ENCODE measurements around the gene CDK17.

The CDK17 gene

DNA sequence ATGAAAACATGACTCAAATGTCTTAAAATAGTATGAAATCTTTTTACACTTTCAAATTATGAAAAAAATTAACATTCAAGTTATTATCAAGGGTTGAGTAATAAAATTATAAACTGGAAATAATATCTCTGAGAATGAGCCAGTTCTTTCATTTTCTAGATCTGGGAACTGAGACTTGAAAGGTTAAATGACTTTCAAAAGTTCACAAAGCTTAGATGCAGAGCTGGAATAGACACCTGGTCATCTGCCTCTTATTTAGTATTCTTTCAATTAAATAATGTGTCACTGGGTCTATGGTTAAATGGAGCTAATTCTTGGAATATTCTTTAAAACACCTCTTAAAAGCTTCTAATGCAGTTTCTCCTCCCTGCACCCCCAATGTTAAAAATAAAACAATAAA is 86.6 kb downstream of the CDK17 start:
- DNase-seq = no peak

DNA sequence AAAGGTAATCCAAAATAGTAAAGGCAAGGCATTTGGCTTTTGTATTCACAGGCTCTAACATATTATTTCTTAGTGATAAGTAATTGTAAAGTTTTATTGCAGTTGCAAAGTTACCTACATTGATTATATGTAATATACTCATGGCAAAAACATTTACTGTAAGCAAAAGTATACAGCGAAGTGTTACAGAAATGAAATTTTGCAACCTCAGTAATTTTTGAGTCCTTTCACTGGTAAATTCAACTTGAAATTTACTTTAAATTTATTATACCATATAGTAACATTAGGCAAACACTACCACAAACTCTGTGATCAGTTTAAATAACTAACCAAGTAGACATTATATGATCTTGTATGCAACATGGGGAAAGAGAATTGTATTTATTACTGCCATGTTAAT is 89.0 kb downstream of the CDK17 start:
- DNase-seq = no peak

DNA sequence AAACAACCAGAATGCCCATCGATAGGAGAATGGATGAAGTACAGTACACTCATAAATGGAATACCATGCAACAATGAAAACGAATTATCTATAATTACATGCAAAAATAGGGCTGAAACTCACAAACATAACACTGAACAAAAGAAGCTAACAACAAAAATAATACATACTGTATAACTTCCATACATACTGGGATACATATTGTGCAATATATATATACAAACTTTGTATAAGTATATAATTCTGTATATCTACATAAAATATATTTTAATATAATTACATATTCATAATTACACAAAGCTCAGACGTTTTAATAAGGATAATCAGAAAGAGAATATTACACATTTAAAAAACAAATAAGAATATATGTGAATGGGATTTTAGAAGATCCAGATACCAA is 90.2 kb downstream of the CDK17 start:
- DNase-seq = no peak

DNA sequence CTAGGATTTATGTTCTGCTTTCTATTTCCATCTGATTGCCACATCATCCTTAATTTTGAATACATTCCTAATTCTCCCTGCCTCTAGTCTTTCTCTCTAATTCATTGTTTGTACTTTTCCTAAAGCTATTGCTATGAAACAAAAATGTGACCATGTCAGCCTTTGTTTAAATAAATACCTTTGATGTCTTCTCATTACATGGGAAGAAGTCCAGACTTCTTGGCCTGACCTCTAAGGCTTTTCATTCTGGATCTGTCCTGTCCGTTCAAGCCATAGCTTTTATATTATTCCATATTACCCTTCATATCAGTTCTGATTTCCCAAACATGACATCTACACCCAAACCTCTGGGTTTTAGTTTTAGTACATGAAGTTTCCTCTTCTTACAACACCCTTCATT is 91.4 kb downstream of the CDK17 start:
- no peak for DNase-seq

DNA sequence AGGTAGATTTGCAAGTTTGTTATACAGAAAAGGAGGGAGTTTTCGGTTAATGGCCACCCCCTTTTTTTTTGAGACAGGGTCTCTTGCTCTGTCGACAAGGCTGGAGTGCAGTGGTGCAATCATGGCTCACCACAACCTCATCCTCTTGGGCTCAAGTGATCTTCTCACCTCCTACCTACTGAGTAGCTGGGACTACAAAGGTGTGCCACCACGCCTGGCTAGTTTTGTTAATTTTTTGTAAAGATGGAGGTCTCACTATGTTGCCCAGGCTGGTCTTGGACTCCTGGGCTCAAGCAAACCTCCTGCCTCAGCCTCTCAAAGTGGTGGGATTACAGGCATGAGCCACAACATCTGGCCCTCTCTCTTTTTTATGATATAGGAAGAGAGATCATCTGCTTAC is 94.6 kb downstream of the CDK17 start:
- DNase-seq = no peak

DNA sequence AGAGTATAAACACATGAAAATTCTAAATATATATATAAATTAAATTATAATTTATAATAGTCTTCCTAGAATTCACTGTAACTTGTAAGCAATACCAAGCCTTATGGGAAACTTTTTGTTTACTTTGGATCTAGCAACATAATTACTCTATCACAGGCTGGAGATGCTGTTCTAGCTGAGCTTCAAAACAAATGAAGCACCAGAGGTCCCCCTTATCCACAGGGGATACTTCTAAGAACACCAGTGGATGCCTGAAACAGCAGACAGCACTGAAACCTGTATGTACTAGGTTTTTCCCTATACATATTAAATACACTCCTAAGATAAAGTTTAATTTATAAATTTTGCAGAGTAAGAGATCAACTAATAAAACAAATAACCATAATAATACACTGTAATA is 96.6 kb downstream of the CDK17 start:
- peak in 1 of 3 experiments; percentile 34 for DNase-seq

DNA sequence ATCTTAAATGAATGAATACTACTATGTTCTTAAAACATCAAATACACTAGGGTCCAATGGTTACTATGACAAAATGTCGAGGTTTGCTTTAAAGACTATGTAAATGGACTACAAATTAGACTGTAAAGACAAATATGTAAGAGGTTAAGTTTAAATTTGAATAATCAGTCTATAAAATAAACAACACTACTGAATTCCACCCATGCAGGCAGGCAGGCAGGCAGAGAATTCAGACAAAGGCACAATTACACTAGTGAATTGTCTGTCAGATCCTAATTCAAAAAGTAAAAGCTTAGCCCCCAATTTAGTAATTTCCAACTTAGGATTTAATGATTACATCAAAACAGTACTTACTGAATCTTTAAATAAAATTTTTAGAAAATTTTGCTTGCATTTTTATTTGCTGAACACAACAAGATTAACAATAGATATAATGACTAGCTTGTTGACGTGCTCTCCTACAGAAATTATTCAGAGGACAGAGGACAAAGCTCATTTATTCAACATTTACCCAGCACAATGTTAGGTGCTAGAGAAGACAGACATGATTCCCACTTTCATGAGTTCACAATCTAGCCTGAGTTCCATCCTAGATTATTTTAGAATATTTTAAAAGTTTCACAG is 97.4 kb downstream of the CDK17 start:
- peak in 1 of 3 experiments; percentile 69 for DNase-seq

DNA sequence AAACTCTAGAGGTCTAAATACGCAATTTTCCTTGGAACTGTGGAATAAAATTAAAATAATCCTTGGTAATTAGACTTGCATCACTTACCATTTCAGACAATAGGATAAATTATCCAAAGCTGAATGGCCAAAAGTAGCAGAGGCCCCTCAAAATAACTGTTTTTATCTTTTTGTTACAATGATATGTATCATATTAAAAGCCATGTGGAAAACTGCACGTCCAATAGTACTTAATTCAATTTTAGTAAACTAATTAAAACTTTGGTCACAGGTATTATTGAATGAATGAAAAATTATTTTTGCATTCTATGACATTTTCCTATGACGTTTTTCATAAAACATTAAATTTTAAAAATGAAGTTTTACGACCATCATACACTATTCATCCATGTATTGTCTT is 98.5 kb downstream of the CDK17 start:
- no peak for DNase-seq

DNA sequence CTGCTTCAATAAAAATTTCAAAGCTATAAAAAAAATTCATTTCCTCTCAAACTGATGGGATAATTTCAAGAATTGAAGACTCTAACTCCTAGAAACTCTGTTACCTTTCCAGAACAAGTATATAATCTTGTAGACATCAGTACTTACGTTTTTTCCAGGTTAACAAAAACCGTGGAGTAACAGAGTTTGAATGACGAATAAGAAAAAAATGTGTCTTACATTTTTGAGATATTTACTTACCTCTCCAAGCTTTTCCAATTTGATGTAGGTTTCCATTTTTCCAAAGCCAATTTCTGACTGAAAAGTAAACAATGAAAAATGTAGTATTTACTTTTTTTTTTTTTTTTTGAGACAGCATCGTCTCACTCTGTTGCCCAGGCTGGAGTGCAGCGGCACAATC is 100.2 kb downstream of the CDK17 start:
- DNase-seq = no peak

DNA sequence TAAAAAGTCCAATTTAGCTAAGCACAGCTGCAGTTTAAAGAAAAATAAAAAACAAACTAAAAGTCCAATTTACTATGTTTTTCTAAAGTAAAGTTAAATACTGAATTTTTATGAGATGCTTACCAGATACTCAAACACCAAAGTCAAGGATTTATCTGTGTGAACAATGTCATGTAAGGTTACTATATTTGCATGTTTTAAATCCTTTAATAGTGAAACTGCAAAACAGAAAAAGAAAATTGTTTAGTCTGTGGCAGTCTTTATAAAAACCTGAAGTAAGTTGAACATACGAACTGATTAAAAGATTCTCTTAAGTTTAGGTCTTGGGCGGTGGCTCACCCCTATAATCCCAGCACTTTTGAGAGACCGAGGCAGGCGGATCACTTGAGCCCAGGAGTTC is 102.7 kb downstream of the CDK17 start:
- no peak for DNase-seq

DNA sequence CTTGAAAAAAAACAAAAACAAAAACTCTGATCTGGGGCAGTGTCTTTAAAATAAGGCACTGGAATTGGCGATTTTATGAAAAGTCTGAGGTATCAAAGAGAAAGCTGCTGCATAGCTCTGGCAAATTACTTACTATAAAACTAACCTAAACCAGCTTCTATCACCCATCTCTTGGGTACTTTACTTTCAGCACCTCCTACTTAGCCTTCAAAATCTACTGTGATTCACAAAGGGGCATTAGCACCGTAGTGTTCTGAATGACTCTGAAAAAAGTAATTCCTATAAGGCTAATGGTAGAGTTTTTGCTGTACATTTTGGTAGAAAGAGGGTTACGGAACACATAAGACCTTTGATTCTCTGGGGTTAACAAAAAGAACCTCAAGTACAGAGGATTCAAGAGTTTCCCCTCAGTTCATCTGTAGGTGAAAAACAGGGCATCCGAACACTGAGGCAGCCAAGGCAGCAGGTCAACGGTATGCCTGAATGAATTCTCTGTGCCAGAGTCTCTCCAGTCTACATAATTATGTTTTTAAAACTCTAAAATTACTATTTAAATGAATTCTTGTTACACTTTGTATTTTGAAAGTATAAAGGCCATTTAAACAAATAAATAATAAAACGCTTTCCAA is 104.6 kb downstream of the CDK17 start:
- no peak for DNase-seq

DNA sequence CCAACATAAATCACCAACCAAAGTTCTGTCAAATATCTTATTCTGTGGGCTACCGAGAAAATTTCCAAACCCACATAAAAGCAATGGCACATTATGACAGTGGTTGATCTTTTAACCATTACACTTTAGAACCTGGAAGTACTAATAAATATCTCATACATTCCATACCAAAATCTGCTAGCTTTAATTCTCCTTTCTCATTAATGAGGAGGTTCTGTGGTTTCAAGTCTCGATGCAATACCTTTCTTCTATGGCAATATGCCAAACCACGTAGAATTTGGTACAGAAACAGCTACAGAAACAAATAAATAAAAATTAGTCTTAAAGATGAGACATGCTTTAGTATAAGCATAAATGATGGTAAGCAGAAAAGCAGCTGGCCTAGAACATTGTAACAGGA is 105.4 kb downstream of the CDK17 start:
- DNase-seq = no peak

DNA sequence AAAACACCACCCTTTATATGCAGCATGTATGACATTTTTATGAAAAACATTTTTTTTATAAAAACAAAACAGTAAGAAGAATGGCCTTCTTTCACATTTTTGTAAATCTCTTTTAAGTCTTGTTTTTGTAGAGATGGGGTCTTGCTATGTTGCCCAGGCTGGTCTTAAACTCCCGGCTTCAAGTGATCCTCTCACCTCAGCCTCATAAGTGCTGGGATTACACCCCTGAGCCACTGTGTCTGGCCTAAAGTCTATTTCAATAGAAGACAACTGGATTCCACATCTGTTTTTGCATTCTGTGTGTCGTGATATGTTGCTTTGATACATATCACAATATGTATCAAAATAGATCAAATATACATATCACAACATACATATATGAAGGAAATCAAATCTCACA is 107.1 kb downstream of the CDK17 start:
- no peak for DNase-seq

DNA sequence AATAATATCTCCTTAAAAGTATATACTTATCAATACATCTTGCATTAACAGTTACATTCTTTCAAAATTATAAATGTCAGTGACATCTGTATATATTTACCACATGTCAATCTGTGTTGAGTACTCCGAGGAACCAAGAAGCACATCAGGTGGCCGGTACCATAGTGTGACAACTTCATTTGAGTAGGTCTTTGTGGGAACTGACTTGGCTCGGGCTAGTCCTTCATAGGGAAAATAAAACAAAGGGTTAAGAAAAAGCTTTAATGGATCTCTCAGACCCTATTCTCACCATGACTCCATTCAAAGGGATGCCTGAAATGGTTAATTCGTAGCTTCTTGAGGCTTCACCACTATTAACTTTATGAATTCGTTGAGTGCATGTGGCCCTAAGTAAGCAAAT is 111.2 kb downstream of the CDK17 start:
- no peak for DNase-seq

DNA sequence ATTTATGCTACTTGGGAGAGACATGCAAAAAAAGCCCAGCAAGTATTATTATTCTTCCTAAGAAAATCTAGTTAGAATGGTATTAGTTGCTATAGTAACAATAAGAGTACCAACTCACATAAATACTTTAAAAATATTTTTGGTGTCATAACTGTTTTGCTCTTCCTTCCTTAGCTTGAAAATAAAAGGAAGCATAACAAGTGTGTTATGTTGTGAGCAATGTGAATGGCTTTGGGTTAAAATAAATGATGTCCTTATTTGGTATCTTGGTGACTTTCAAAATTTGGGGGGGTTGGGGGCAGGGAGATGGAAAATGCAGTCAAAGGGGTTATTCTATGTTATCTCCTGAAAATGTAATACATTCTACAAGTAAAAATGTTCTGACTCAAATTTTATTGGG is 115.1 kb downstream of the CDK17 start:
- no peak for DNase-seq

DNA sequence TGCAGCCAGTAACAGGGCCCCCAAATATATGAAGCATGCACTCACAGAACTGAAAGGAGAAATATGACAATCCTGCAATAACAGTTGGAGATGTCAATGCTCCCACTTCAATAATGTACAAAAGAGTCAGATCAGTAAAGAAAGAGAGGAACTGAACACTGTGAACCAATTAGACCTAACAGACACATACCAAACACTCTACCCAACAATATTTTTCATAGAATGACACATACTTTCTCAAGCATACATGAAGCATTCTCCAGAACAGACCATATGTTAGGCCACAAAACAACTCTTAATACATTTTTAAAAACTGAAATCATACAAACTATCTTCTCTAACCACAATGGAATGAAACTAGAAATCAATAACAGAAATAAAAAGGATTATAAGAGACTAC is 125.9 kb downstream of the CDK17 start:
- DNase-seq = no peak

DNA sequence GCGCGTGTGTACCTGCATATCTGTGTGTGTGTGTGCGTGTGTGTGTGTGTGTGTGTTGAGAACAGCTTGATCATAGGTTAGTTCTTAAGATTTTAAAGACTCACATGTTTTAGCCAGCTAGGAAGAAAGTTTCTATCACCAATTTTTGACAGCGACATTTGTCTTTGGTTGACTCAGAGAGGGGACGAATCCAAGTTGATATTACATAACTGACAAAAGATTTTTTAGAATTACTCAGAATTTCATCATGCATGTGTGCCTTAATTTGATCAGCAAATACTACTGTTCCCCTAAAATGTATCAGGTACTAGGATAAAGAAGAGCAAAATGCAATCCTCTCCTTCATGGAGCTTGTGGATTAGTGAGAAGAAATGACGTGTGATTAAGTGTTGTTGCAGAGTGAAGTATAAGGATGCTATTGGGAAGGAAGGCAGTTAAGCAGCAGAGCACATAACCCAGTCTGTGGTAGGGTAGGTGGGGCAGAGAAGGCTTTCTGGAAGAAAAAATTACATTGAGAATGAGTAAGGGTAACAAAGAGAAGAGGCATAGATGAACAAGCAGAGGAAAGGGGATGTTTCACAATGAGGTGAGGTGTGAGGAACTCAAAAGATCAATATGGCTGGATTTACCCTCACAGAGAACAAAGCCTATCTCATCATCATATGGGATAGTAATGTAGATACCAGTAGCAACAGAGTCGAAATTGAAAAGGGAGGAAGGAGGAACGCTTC is 128.6 kb downstream of the CDK17 start:
- no peak for DNase-seq

DNA sequence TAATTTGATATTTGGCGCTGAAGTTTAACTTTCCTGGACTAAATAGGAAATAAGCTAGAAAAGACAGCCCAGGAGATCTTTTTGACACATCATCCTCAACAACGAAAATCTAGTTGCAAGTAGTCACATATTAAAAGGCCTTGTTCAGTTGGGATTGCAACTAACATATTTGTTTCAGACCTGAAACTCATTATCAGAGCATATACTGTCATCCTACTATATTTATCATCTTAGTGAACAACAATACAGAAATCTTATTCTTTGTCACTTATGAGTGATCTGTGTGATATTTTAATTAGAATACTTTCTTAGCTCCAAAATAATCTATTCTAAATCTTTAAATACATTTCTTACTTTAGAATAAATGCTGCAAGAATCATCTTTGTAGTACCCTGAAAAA is 134.0 kb downstream of the CDK17 start:
- no peak for DNase-seq

DNA sequence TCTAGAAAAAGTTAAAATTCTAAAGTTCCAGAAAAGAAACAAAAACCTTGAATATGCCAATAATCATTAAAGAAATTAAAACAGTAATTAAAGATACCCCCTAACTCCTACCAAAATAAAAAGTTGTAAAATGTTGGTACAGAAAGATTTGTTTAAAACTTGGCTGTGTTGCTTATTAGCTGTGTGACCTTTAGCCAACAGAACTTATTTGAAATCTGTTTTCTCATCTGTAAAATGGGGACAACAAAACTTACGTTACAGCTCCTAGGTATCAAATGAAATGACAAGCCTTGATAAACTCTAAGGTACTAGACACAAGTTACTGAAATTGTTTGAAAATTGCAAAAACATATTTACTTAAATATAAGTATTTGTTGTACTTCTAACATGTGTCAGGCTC is 134.4 kb downstream of the CDK17 start:
- DNase-seq = no peak

DNA sequence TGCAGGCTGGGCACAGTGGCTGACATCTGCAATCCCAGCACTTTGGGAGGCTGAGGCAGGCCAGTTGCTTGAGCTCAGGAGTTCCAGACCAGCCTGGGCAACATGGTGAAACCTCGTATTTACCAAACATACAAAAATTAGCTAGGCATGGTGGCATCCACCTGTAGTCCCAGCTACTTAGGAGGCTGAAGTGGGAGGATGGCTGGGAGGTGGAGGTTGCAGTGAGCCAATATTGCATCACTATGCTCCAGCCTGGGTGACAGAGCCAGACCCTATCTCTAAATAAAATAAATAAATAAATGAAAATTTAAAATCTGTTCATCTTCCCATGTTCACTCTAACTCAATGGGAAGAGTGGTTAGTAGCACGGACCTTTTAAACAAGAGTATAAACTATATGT is 134.8 kb downstream of the CDK17 start:
- no peak for DNase-seq

DNA sequence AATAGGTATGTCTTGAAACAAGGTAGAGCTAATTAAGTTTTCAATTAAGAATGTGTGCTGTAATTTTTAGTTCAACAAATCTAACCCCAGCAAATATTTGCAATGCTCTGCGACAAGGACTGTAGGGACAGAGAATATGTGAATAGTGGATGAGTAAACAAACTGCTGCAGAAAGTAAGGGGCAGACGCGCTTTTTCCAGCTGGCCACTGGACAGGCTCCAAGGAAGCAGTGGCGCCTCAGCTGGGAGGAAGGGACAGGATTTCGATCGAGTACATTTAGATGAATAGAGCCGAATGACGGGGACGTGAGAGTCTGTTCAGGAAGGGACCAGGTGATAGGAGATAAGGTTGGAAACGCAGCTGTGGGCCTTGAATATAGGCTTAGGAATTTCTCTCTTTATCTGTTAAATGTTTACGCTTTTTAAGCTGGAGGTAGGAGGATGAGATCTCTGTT is 136.8 kb downstream of the CDK17 start:
- DNase-seq = peak in 1 of 3 experiments; percentile 19

DNA sequence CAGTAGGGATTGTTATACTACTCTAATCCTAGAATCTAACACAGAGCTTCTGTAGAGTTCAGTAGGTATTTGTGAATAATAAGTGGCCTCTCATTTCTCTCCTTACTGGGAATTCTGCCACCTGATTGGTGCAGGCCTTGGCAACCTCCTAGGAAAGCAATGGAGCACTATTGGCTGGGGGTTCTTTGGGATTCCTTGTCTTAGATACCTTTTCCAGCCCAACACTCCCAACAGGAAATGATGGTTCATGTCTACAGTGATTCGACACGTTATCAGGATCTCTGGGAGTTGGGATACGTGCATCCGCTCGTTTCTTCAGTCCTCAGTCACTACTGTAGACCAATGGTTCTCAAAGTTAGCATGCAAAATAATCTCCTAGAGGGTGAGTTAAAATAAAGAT is 138.7 kb downstream of the CDK17 start:
- DNase-seq = no peak

DNA sequence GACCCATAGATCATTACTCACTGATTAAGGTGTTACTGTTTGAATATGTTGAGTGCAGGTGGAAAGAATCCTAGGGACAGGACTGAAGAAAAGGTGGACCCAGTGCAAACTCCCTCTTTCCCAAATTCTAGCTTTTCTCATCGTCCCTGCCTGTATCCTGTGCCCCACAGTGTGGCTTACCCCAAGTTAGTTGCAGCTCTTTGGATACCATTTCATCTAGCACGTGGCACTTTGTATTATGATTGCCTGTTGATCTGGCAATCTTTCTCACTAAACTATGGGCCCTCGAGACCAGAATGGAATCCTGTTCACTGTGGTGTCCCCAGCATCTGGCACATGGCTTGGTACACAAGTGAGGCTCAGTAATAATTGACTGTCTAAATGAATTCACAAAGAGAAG is 139.6 kb downstream of the CDK17 start:
- DNase-seq = no peak

DNA sequence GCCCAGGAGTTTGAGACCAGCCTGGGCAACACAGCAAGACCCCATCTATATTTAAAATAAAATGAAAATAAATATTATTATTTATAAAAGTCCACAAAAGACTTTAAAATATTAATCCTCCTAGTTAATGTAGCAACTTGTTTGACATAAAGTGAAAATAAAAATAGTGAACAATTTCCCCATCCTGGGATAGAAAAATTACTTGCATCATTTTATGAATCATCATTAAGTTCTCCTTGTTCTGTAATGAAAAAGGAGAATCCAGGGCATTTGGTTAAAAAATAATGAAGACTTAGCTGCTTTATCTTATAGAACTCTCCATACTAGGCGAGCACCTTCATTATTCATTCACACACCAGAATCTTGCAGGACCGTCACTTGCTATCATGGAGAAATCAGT is 140.0 kb downstream of the CDK17 start:
- no peak for DNase-seq

Measured in NCI-H1417 (cell line).